NCI-H82 treated with DMSO at 0.1 percent for 48 hours (cell line): ENCODE results near the gene SLC39A7.

ENCODE experiments used
- DNase-seq: peaks from one replicate; lab custom pipeline; 2025; ENCODE audit not compliant: unreplicated experiment; lab: John Stamatoyannopoulos, UW

Gene SLC39A7, protein sequence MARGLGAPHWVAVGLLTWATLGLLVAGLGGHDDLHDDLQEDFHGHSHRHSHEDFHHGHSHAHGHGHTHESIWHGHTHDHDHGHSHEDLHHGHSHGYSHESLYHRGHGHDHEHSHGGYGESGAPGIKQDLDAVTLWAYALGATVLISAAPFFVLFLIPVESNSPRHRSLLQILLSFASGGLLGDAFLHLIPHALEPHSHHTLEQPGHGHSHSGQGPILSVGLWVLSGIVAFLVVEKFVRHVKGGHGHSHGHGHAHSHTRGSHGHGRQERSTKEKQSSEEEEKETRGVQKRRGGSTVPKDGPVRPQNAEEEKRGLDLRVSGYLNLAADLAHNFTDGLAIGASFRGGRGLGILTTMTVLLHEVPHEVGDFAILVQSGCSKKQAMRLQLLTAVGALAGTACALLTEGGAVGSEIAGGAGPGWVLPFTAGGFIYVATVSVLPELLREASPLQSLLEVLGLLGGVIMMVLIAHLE

DNA sequence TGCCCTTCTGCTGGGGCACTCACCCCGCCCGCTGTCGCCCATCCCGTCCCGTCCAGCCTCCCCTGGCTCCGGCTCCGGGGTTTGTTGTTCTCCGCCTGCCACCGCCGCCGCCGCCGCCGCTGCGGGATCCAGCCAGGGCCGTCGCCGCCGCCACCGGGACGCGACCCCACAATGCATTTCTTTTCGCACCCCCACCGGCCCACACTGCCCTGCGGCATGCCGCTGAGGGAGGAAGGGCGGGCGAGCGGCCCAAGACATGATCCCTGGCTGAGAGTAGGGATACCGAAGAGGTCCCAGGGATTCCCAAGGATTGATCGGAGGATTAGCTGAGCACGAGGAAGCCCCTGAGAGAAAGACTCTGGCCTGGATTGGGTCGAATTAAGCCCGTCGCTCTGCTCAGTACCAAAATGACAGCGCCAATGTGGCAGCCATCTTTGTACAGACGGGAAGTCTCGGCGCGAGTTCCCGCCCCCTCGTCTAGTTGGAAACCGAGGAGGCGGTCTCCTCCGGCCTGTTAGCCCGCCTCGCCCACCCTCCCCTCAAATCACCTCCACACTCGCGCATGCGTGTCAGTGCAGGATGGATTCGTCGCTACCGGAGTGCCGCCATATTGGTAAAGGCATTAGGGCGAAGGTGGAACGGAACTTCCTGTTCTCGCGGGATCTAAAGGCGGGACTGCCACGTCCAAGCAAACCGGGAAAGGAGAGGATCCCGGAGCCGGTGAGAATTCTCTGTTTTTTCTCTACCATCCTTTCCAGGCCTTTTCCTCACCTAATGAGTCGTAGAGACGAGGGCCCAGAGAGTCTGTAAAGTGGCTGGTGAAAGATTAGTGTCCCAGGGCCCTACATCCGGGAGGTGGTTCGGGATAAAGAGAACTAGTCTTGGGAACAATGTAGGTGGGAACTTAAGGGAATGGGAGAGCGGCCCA lies at the start of gene SLC39A7, which contains the start of gene RXRB:
Gene SLC39A7, plus strand, starts transcription at position 649 of the 928 bp plus-strand sequence. CDS start 379 bp downstream, outside the sequence.
Gene RXRB, minus strand, starts transcription at position 447 of the 928 bp plus-strand sequence. Its CDS starts 189 bp downstream, at position 258.
- DNase-seq, result peak; percentile 95

DNA sequence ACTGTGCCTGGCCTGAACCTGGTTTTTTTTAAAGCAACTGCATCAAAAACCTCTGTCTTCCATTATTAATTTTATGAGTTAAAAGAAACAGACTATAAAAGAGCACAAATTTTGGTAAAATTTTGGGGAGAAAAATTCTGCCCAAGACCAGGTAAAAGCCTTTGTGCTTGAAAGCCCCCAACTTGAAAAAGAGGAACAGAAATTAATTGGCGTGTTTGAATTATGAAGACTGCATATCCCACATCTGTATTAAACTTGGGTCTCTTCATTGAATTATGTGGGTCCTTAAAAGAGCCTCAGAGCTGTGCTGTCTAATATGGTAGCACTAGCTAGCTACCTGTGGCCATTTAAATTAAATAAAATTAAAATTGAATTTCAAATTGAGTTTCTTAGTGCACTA lies 49.6 kb upstream of the SLC39A7 start:
- no peak for DNase-seq

DNA sequence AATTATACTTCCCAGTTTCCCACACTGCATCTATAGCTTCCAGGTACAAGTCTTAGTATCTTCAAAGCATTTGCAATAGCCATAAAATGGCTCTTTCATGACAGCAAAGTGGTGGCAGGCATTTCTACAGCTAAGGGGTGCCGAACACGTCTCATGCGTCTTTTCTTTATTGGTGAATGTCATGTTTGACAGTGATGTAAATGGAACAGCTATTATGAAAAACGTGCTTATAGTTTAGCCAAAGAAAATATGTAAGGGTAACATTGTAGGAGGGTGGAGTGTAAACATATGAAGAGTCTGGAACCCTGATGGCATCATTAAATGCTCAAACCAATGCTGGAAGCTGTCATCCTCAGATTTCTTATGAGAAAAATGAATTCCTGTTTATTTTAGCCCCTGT lies 46.3 kb upstream of the SLC39A7 start:
- no peak for DNase-seq

DNA sequence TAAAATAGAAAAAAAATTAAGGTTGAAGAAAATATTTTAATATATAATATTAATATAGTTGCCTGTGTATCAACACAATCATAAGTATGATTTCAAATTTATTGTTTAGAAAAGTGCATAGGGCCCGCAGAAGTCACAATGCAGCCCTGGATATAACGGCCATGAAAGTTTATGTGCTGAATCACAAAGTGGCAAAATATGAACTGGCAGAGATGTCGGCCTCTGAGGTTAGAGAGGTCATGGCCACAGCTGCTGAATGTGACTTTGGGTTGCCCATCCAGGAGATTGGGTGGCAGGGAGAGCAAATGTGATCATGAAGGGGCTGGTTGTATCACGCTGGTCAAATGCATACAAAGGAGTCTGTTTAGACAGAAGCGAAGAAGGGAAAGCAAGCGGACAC lies 44.1 kb upstream of the SLC39A7 start:
- DNase-seq, result no peak

DNA sequence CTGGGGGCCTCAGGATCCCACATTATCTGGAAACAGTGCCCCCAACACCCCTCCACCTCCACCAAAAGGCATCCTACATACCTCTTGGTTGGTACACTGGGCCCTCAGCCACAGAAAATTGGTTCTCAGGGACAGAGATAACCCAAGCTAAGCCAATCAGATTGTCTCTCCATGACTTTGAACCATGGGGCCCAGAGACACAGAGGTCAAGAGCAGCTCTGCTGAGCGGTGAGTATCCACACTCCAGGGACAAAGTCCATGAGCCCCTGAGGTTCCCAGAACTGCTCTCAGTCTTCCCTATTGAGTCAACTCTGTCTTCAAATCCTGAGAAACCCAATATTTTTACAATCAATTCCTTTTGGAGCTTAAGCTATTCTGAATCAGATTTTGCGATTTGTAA lies 43.7 kb upstream of the SLC39A7 start:
- DNase-seq, result no peak

DNA sequence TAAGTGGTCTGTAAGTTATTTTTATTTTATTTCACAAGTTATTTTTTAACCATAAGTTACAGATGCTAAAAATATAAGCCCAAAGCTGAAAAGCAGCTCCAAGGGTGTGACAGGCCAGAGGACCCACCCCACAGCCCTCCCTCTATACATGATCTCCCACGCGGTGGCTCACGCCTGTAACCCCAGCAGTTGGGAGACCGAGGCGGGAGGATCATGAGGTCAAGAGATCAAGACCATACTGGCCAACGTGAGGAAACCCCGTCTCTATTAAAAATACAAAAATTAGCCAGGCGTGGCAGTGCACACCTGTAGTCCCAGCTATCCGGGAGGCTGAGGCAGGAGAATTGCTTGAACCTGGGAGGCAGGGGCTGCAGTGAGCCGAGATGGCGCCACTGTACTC lies 40.6 kb upstream of the SLC39A7 start:
- no peak for DNase-seq

DNA sequence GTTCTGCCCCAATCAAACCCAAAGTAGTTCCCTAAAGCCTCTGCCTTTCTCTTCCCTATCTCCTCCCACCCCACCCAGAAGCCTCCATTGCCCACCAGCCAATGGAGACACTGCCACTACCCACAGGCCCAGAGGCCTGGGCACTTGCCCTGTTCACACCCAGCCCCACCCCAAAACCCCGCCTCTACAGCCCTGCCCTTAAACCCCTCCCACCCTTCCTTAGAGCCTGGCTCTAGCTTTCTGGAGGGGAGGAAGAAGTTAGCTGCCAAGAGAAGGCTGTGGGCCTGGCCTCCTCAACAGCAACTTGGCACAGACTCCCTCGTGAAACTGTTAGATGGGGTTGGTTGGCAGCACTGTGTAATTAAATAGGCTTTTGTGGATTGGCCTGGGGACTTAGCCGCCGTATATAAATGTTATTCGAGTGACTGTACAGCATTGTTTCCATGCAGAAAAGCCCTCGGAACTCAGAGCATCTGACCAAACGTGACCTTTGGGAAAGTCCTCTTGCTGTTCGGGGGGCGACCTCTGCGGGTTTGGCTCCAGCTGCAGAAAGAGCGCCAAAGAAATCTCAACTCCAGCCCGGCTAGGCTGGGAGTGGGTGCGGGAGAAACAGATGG lies 39.8 kb upstream of the SLC39A7 start:
- no peak for DNase-seq

DNA sequence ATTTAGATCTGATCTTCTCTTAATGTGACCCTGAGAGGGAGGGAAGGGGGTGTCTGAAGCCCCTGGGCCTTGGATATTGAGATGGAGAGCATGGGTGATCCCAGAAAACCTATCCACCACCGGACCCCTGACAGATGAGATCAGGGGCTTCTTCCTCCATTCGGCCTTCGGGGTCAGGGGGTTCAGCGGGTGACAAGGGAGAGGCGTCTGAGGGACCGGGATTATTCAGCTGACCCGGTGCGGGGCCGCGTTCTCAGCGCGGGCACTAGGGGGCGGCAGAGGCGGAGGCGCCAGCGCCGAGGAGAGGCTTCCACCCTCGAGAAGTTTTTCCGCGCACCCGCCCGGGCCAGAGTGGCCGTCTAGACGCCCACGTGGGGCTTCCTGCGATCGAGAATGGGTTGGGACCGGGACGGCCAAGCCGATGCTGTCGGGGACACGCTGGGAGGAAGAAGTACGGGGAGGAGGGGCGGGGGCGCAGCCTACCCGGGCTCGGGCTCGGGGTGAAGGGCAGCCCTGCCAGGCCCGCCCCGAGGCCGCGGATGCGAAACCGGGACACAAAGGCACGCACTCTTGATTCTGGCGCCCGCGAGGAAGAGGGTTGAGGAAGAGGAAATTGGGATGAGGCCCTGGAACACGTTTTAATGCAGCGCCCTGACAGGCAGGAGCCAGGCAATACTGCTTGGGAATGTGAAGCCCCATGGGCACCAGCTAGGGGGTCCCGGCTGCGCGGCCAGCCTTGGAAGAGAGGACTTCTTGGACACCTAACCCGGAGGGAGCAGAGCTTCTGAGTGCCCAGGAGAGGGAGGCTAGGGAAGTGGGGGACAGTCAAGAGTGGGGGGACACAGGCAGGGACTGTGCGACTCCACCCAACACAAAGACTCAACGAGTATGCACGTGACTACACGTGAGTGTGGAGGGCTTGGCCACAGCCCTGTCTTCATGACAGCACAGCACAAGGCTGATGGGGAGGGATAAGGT lies 39.0 kb upstream of the SLC39A7 start:
- no peak for DNase-seq

DNA sequence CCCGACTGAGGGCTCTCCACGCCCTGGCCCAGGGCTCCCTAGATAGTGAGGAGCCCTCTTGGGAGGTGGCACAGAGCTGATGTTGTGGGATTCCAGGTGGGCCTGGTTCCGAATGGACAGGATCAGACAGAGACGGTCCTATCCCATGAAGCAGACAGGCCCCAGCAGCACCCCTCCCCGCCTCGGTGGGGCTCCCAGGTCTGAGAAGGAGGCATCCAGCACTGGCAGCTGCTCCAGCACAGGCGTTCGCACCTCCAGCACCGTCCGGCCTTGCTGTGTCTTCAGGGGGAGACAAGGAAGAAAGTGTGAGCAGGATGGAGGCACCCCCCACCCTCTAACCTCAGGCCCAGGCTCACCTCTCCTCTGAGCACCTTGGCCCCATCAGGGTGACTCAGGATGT lies 37.1 kb upstream of the SLC39A7 start:
- DNase-seq, result no peak

DNA sequence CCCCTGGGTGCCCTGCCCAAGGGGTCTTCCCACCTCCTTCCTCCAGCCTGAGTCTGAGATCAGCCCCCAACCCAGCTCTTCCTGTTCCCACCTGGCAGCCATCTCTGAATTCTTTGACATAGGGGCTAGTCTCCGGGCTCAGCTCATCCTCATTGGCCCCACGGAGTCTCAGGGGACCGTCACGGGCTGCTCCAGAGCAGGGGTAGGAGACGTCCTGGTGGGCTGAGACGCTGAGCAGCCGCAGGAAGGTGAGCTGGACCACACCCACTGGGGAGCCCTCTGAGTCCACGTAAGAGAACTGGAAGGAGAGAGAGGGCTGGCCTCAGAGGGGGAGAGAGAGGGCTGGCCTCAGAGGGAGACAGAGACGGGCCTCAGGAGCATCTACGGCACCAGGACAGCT lies 36.5 kb upstream of the SLC39A7 start:
- no peak for DNase-seq

DNA sequence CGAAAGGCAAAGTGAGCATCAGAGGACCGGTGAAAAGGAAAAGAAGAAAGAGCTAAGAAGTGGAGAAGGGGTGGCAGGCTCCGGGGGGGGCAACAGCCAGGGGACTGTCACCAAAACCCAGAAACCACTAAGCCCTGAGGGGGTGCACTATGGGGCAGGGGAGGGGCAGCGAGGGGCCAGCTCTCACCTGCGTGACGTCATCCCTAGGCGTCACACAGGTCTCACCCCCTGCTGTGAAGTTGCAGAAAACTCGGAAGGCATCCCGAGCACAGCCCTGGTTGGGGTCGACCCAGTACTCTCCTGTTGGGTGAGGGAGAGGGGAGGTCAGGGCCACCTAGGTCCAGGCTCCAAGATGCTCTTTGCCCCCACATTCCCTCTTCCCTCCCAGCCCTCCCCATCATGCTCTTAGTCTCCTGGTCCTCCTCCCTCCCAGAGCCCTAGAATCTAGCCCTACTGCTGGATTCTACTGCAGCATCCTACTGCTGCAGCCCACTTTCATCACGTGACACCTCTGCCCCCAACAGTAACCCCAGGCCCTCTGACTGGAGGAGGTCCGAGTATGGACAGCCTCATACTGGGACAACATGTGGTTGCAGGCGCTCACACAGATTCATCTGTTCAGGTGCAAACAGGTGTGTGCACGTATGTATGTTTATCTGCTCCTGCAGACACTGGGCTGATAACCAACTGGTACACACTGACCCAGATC lies 35.8 kb upstream of the SLC39A7 start:
- no peak for DNase-seq

DNA sequence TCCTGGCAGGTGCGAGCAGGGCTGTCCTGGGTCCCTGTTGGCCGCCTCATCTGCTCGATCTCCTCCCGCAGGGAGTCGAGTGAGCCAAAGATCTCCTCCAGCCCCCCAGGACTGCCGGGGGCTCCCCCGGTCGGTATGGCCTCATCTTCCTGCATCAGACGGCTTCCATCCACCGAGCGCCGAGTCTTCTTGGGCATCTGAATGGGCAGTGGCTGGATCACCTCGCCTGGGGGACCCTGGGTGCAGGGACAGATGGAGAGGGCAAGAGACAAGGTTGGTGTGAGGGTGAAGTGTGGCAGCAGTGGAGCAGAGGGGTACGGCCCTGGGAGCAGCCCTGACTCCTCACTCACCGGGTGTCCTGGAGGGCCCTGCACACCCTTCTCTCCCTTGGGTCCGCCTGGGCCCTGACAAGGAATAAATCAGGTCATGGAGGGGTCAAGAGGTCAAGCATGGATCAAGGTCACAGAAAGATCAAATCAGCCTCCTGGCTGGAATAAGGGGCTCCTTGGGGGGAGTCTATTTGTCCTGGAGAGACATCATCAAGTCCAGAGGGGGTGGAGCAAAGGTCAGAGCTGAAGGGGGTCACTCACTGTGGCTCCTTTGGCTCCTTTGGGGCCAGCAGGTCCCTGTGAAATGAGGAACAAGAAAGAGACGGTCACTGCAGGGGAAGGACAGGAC lies 34.9 kb upstream of the SLC39A7 start:
- DNase-seq, result no peak

DNA sequence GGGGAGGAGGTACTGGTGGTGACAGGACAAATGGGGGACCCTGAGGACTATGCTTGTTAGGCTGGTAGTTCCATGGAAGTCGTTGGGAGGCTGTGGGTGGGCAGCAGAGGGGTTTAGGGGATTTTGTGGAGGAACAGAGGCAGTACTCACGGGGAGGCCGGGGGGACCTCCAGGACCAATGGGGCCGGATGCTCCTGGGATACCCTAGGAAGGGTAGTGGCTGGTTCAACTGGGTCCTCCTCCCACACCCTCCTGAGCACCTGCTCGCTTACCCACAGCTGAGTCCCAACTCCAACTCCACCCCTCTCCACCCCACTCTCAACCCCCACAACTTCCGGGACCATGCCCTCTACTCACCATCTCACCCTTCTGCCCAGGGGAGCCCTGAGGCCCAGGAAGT lies 34.3 kb upstream of the SLC39A7 start:
- DNase-seq, result no peak

DNA sequence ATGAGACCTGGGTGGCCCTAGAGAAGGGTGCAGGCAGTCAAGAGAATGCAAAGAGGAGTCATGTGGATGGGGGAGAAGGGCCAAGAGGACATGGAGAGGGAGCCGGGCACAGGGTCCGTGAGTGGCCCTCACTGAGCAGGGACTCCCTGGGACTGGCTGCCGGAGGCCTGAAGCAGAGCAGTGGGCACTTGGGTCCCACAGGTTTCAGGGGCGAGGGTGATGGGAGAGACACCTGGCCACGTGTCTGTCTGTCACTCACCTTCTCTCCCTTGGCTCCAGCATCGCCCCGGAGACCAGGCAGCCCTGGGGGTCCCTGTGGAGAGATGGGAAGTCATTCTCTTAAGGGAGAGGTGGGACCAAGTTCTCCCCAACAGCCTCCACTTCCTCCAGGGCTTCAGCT lies 33.9 kb upstream of the SLC39A7 start:
- no peak for DNase-seq

DNA sequence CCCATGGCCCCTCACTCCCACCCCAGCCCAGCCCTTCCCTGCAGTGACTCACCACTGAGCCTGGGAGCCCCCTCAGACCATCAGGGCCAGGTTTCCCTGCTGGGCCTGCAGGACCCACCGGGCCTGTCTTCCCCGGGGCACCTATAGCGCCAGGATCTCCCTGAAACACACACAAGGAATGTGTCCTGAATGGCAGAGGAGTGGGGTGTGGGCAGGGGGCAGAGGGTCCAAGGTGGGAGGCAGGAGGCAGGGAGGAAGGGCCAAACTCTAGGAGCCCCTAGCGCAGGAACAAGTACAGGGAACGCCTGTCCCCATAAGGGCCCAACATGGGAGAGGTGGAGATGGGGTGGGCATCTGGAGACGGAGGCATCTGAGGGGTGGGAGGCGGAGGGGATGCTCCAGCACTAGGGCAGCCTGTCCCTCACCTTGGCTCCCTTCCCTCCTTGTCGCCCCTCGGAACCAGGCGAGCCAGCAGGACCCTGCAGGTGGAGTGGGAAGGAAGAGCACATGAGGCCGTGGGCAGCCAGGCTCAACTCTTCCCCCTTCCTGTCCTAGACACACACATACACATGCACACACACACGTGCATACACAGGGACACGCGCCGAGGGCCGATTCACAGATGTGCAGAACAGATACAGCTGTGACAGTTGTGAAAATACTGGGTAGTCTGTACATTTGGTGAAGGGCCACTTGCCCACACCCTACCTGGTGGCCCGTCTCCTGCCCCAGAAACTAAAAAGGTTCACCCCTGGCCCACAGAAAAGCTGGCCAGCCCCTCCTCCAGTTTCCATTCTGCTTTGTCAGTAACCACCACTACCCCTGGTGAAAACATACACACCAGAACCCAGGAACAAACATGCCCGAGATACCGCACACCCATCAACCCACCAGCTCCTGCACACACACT lies 33.0 kb upstream of the SLC39A7 start:
- DNase-seq, result no peak

DNA sequence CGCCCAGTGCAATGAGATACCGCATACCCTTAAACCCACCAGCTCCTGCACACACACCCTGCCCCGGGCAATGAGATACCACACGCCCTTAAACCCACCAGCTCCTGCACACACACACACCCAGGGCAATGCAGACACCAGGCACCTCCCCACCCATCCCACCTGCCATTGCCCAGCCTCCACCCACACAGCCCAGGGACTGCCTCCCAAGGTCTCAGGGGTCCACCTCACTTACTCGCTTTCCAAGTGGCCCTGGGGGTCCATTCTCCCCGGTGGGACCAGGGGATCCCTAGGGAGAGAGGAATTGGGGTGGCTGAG lies 32.4 kb upstream of the SLC39A7 start:
- DNase-seq, result no peak

DNA sequence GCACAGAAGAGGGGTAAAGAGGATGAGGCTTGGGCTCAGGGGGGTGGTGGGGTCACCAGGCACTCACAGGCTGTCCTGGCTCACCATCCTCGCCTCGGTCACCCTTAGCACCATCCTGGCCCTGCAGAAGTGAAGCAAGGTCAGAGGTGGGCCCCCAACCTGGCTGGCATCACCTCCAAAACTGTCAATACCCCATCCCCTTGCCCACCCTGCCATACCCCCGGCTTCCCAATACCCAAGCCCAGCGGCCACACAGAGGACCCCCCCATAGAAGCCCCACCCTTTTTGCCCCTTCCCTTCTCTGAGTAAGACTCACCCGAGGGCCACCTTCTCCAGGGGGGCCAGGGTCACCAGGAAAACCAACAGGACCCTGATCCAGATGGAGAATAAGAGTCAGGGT lies 32.0 kb upstream of the SLC39A7 start:
- DNase-seq, result no peak
